Measurements from ENCODE around the gene SAMD14.

SAMD14 gene

GRCh38 chr17:50129728-50130558 lies at the start of gene SAMD14:
TSS of gene SAMD14 (minus strand) at chr17:50130160. CDS start at chr17:50124959, 5,201 bp downstream.
- peak; percentile 57 to 64 for DNase-seq

- DNase-seq, result peak; percentile 22 to 66
Measured at GRCh38 chr17:50177983-50178834, 48.2 kb upstream of the SAMD14 start.

GRCh38 chr17:50177476-50177875 lies 47.5 kb upstream of the SAMD14 start:
- no peak for DNase-seq

- DNase-seq, result no peak
Measured at GRCh38 chr17:50176559-50177357, 46.8 kb upstream of the SAMD14 start.

- DNase-seq, result no peak
Measured at GRCh38 chr17:50175035-50175807, 45.3 kb upstream of the SAMD14 start.

GRCh38 chr17:50174444-50174843 lies 44.5 kb upstream of the SAMD14 start:
- DNase-seq, result no peak

- no peak for DNase-seq
Measured at GRCh38 chr17:50173335-50173941, 43.5 kb upstream of the SAMD14 start.

GRCh38 chr17:50172936-50173334 lies 43.0 kb upstream of the SAMD14 start:
- DNase-seq, result no peak

GRCh38 chr17:50172130-50172529 lies 42.2 kb upstream of the SAMD14 start:
- no peak for DNase-seq

GRCh38 chr17:50171371-50172071 lies 41.6 kb upstream of the SAMD14 start:
- no peak for DNase-seq

- no peak for DNase-seq
Measured at GRCh38 chr17:50170662-50171370, 40.9 kb upstream of the SAMD14 start.

- no peak for DNase-seq
Measured at GRCh38 chr17:50169881-50170459, 40.0 kb upstream of the SAMD14 start.

GRCh38 chr17:50169121-50169764 lies 39.3 kb upstream of the SAMD14 start:
- DNase-seq, result peak; percentile 45 to 83

- no peak for DNase-seq
Measured at GRCh38 chr17:50168319-50168718, 38.4 kb upstream of the SAMD14 start.

- DNase-seq, result no peak
Measured at GRCh38 chr17:50167371-50167770, 37.4 kb upstream of the SAMD14 start.

GRCh38 chr17:50166518-50167181 lies 36.7 kb upstream of the SAMD14 start:
- no peak for DNase-seq

GRCh38 chr17:50165867-50166517 lies 36.0 kb upstream of the SAMD14 start, which contains the start of gene SGCA:
TSS of gene SGCA (plus strand) at chr17:50166005. CDS start at chr17:50166041, 36 bp downstream.
- no peak for DNase-seq

GRCh38 chr17:50165466-50165865 lies 35.5 kb upstream of the SAMD14 start:
- no peak for DNase-seq

All from inflammatory macrophage treated with lipopolysaccharide for 1 hour (primary cell).